OCI-M2 (cell line): ENCODE results near the gene ATG4D.

Experiments used
- DNase-seq: peaks from one replicate; lab custom pipeline; 2025; ENCODE audit not compliant: unreplicated experiment; lab: John Stamatoyannopoulos, UW

The ATG4D gene

GRCh38 chr19:10543420-10544241, at the start of gene ATG4D:
Gene ATG4D (plus strand): TSS chr19:10543904. CDS start chr19:10544091, 187 bp downstream.
- peak; percentile 100 for DNase-seq

- DNase-seq, result no peak
These were observed 46.3 kb upstream of the ATG4D start for GRCh38 chr19:10497371-10497770.

DNA sequence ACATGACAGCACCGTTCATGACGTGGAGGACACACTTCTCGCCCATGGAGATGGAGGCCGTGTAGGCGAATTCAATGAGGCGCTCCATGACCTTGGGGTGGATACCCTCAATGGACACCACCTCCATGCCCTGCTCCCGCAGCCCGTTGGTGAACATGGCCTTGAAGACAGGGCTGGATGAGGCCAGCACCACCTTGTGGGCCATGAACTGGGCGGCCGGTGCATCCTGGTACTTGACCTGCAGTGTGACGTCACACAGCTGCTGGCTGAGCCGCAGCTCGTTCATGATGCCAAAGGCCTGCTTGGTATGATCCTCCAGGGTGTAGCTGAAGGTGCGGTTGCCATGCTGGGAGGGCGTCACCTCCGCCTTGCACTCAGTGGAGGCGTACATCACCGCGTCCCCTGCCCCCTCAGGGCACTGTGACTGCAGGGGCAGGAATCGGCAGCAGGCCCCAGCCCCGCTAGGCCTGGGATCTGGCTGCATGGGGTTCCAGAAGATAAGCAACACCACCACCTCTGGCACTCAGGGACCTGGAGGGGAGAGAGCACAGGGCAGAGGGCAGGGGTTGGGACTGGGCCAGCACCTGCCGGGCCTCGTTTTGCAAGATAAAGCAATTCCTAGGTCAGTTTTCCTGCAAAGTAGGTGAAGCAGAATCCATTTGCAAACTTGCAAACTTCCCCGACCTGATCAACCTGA, 44.0 kb upstream of the ATG4D start:
- no peak for DNase-seq

DNA sequence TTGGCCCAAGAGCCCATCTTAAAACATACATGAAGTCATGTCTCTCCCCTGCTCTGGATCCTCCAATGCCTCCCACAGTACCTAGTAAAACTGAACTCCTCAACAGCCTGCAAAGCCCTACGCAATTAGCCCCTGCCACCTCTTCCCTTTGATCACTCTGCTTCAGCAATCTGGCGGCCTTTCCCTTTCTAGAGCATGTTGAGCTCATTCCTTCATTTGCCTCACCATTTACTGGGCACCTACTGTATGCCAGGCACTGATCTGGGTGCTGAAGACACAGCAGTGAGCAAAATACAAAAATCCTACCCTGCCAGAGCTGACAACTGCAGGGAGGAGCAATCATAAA, 43.5 kb upstream of the ATG4D start:
- DNase-seq, result no peak

DNA sequence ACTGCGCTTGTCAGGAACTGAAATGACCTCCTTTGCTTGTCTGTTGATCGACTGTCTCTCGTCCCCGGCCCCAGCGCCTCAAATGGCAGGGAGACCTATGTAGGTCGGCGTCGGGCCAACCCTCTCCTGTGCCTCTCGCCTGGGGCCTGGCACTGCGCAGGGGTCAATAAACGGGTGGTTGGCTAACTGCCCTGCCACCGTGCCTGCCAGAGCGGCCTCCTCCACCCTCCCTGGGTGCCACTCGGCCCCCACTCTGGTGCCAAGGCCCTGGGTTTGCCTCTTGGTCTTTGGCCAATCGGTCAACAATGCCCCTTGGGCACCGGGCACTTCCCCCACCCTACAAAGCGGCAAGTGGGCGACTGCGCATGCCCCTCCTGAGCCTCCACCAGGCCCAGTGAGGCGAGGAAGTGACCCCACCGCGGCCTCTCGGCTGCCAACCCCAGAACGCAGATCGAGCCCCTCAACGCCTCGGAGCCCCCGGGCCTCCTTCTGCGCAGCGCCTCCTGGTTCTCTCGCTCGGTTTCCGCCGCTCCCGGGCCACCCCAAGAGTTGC, 41.7 kb upstream of the ATG4D start:
- DNase-seq, result no peak

DNA sequence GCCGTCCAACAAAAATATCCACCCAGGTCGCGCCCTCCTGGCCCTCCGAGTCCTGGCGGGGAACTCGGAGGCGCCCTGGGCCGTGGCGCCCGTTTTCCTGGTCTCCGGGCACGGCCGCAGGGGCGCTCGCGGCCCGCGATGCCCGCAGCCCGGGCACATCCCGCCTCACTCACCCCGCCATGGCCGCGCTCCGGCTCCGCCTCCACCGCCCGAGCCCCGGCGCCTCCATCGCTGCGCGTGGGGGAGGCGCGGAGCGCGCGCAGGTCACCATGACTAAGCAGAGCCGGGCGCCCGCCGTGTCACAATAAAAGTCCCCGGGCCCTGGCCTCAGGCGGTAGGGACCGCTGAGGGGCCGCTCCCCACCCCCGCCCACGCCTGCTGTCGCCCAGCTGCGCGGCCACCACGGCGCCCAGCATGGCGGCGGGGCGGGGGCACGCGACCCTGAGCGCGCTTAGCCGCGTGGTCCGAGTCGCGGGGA, 41.1 kb upstream of the ATG4D start:
- peak; percentile 99 for DNase-seq

- DNase-seq, result peak; percentile 98
These were observed 40.5 kb upstream of the ATG4D start, which contains the start of gene KEAP1 for GRCh38 chr19:10503002-10503789. Gene KEAP1 (minus strand): TSS chr19:10503356. CDS start chr19:10500033, 3,323 bp downstream.

- DNase-seq, result no peak
These were observed 38.0 kb upstream of the ATG4D start for GRCh38 chr19:10505583-10506229.

DNA sequence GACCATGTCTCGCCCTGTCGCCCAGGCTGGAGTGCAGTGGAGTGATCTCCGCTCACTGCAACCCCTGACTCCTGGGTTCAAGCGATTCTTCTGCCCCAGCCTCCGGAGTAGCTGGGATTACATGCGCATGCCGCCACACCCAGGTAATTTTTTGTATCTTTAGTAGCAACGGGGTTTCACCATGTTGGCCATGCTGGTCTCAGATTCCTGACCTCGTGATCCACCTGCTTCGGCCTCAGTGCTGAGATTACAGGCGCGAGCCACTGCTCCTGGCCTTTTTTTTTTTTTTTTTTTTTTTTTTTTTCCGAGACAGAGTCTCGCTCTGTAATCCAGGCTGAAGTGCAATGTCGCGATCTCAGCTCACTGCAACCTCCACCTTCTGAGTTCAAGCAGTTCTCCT, 35.7 kb upstream of the ATG4D start:
- no peak for DNase-seq

GRCh38 chr19:10508707-10509106, 35.0 kb upstream of the ATG4D start:
- no peak for DNase-seq

GRCh38 chr19:10510301-10510802, 33.4 kb upstream of the ATG4D start:
- DNase-seq, result peak; percentile 95

- no peak for DNase-seq
These were observed 30.5 kb upstream of the ATG4D start for GRCh38 chr19:10513223-10513622.

- DNase-seq, result no peak
These were observed 29.2 kb upstream of the ATG4D start for GRCh38 chr19:10514211-10515145.

DNA sequence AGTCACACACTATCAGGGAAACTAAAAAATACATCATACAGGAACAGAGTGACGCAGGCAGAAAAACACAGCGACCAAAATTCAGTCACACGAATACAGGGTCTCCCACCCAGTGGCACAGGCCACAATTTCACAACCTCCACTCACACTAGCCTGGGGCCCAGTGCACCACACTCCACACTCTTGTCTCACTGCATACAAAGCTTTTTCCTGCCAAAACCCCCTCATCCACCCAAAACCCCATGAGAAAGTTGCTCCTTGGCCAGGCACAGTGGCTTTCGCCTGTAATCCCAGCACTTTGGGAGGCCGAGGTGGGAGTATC, 27.7 kb upstream of the ATG4D start:
- DNase-seq, result no peak

GRCh38 chr19:10516671-10517286, 26.9 kb upstream of the ATG4D start:
- DNase-seq, result no peak

GRCh38 chr19:10517361-10517759, 26.3 kb upstream of the ATG4D start, which contains the start of gene S1PR5:
Gene S1PR5 (minus strand): TSS chr19:10517447. CDS start chr19:10515011, 2,436 bp downstream.
- DNase-seq, result no peak

GRCh38 chr19:10517760-10518443, 25.8 kb upstream of the ATG4D start:
- DNase-seq, result peak; percentile 98
